Left ventricle myocardium inferior (tissue), 1 donor: ENCODE data around the gene RBM47. TPM values are rescaled to one million over a fixed set of nuclear protein-coding genes. Genes with fewer than 3 reads are reported as not detected.

Source experiments
- DNase-seq: peaks from one replicate; pipeline ENCODE4 v3.0.0-alpha.2; 2020
- H3K27ac ChIP-seq: fragments of 200-600 bp; replicated peaks from 2 replicates; pipeline ENCODE4 v1.8.0; 2021
- H3K27me3 ChIP-seq: fragments of 200-600 bp; 2 replicates; pipeline ENCODE4 v1.8.0; 2021; ENCODE audit warnings: low read depth
- H3K36me3 ChIP-seq: fragments of 200-600 bp; 2 replicates; pipeline ENCODE4 v1.8.0; 2021
- H3K4me1 ChIP-seq: fragments of 200-600 bp; 2 replicates; pipeline ENCODE4 v1.8.0; 2021
- H3K4me3 ChIP-seq: fragments of 200-600 bp; 2 replicates; pipeline ENCODE4 v1.8.0; 2021; ENCODE audit warnings: mild to moderate bottlenecking, moderate library complexity
- H3K9me3 ChIP-seq: fragments of 200-600 bp; replicated peaks from 2 replicates; pipeline ENCODE4 v1.8.0; 2021
- CTCF ChIP-seq: fragments of 200-600 bp; IDR thresholded peaks from 2 replicates; pipeline ENCODE4 v1.8.0; 2021; ENCODE audit warnings: antibody characterized with exemption, mild to moderate bottlenecking, borderline replicate concordance
- intact Hi-C: fragments of 100-400 bp; cut with micrococcal nuclease; formaldehyde crosslinking; loops from one replicate; pipeline ENCODE4 v1.11.0; 2022
- total RNA-seq: library from RNA; stranded (reverse); fragmentation: NEBNext Ultra II Directional; extraction: Animal tissue kit (Norgen Biotek cat#: 25700); gene quantifications from one replicate; pipeline ENCODE4 v1.2.1, GENCODE V29; 2021
- donor health status: DM: no; HTN: yes; CAD: no; lungs with severe emphysema.

RBM47 gene
- total RNA-seq, 1 donor from 2014 or later: 2.7 TPM

- Histone ChIP-seq H3K9me3 (no peaks in the 10 kb centered on the region), H3K36me3 (no peaks in the 10 kb centered on the region), H3K4me3 (no peak overlapping the region), H3K27me3 (no peaks in the 10 kb centered on the region), H3K4me1 (no peaks in the 10 kb centered on the region), H3K27ac (no peak overlapping the region)
- DNase-seq: no peak
- intact Hi-C loops: no loop called here
- no peak for TF ChIP-seq CTCF
Observed at GRCh38 chr4:40380647-40381046, 249.0 kb downstream of the RBM47 start.

GRCh38 chr4:40379248-40379647 is 250.4 kb downstream of the RBM47 start:
- TF ChIP-seq CTCF: no peak
- Histone ChIP-seq H3K4me3 (no peak overlapping the region), H3K27me3 (no peaks in the 10 kb centered on the region), H3K27ac (no peak overlapping the region), H3K4me1 (no peaks in the 10 kb centered on the region), H3K9me3 (no peaks in the 10 kb centered on the region), H3K36me3 (no peaks in the 10 kb centered on the region)
- intact Hi-C loops: no loop called here
- DNase-seq: no peak

- no peak for TF ChIP-seq CTCF
- Histone ChIP-seq H3K27ac (no peak overlapping the region), H3K4me1 (no peaks in the 10 kb centered on the region), H3K9me3 (no peaks in the 10 kb centered on the region), H3K36me3 (no peaks in the 10 kb centered on the region), H3K27me3 (no peaks in the 10 kb centered on the region), H3K4me3 (no peak overlapping the region)
- no peak for DNase-seq
- intact Hi-C loops: no loop called here
Observed at GRCh38 chr4:40378619-40379018, 251.0 kb downstream of the RBM47 start.

- no peaks in the 10 kb centered on the region for H3K36me3 ChIP-seq
- no peaks in the 10 kb centered on the region for H3K4me1 ChIP-seq
- H3K27me3 ChIP-seq: no peaks in the 10 kb centered on the region
- intact Hi-C loops: no loop called here
- no peaks in the 10 kb centered on the region for H3K9me3 ChIP-seq
- no peak for TF ChIP-seq CTCF
- H3K4me3 ChIP-seq: no peak overlapping the region
- H3K27ac ChIP-seq: no peak overlapping the region
- DNase-seq: no peak
Observed at GRCh38 chr4:40377512-40378365, 251.9 kb downstream of the RBM47 start.

- DNase-seq: no peak
- no peaks in the 10 kb centered on the region for H3K36me3 ChIP-seq
- no peaks in the 10 kb centered on the region for H3K9me3 ChIP-seq
- H3K4me3 ChIP-seq: no peak overlapping the region
- H3K27ac ChIP-seq: no peak overlapping the region
- no peaks in the 10 kb centered on the region for H3K4me1 ChIP-seq
- intact Hi-C loops: no loop called here
- H3K27me3 ChIP-seq: no peaks in the 10 kb centered on the region
- TF ChIP-seq CTCF: no peak
Observed at GRCh38 chr4:40375620-40376019, 254.0 kb downstream of the RBM47 start.
